Keratinocyte (primary cell): ENCODE data around the gene APC. TPM values are rescaled to one million over a fixed set of nuclear protein-coding genes. Genes with fewer than 3 reads are reported as not detected.

Experiments used
- DNase-seq: peaks from one replicate; pipeline ENCODE4 v3.0.0-alpha.2; 2011; ENCODE audit warnings: low read depth, missing footprints, low spot score
- FAIRE-seq: peaks from 2 replicates; lab custom pipeline; 2011; peaks lifted over from hg19 to GRCh38; lab: Jason Lieb, UNC
- H2AFZ ChIP-seq: 2 replicates; pipeline ENCODE4 v1.6.0; 2012; ENCODE audit warnings: low read length, control low read depth, inconsistent platforms; ENCODE audit not compliant: control insufficient read depth
- H3K27ac ChIP-seq: 2 replicates; pipeline ENCODE4 v1.5.1; 2011; ENCODE audit warnings: low read length; ENCODE audit not compliant: control insufficient read depth, insufficient read depth
- H3K27me3 ChIP-seq: 3 replicates; pipeline ENCODE4 v1.6.0; 2011; ENCODE audit warnings: low read length; ENCODE audit not compliant: control insufficient read depth, insufficient read depth; ENCODE audit errors: extremely low read depth
- H3K36me3 ChIP-seq, 2 experiments: 2 replicates in 1 of 2; 3 replicates in 1 of 2; pipeline ENCODE4 v1.5.1; 2011; ENCODE audit warnings: low read length in 2 of 2, mild to moderate bottlenecking in 1 of 2; ENCODE audit not compliant: control insufficient read depth in 2 of 2, insufficient read depth in 2 of 2; ENCODE audit errors: extremely low read depth in 1 of 2
- H3K4me1 ChIP-seq: 3 replicates; pipeline ENCODE4 v1.5.1; 2011; ENCODE audit warnings: low read length; ENCODE audit not compliant: control insufficient read depth, insufficient read depth; ENCODE audit errors: extremely low read depth
- H3K4me2 ChIP-seq: 3 replicates; pipeline ENCODE4 v1.6.0; 2011; ENCODE audit warnings: low read depth, low read length; ENCODE audit not compliant: control insufficient read depth, insufficient read depth; ENCODE audit errors: extremely low read depth
- H3K4me3 ChIP-seq, 3 experiments: fragments of 200-600 bp in 1 of 3; sonication (generic) in 1 of 3; 2 replicates in 2 of 3; 3 replicates in 1 of 3; pipeline ENCODE4 v1.5.1; 2011 to 2016; ENCODE audit warnings: low read length in 3 of 3, mild to moderate bottlenecking in 3 of 3, control low read depth in 2 of 3, inconsistent platforms in 1 of 3, low read depth in 1 of 3, mixed read lengths in 1 of 3, mixed run types in 1 of 3, moderate library complexity in 1 of 3; ENCODE audit not compliant: control insufficient read depth in 2 of 3, insufficient read depth in 2 of 3; ENCODE audit errors: extremely low read depth in 1 of 3
- H3K79me2 ChIP-seq: 2 replicates; pipeline ENCODE4 v1.6.0; 2012; ENCODE audit warnings: low read length; ENCODE audit not compliant: control insufficient read depth, insufficient read depth
- H3K9ac ChIP-seq: 3 replicates; pipeline ENCODE4 v1.6.0; 2011; ENCODE audit warnings: low read length; ENCODE audit not compliant: control insufficient read depth, insufficient read depth; ENCODE audit errors: extremely low read depth
- H3K9me1 ChIP-seq: 3 replicates; pipeline ENCODE4 v1.6.0; 2011; ENCODE audit warnings: low read length; ENCODE audit not compliant: control insufficient read depth, insufficient read depth; ENCODE audit errors: extremely low read depth
- H3K9me3 ChIP-seq: 2 replicates; pipeline ENCODE4 v1.5.1; 2012; ENCODE audit warnings: low read depth, low read length; ENCODE audit not compliant: control insufficient read depth
- H4K20me1 ChIP-seq: 3 replicates; pipeline ENCODE4 v1.6.0; 2011; ENCODE audit warnings: low read length; ENCODE audit not compliant: control insufficient read depth, insufficient read depth; ENCODE audit errors: extremely low read depth
- EZH2 ChIP-seq: IDR thresholded peaks from one replicate; pipeline ENCODE4 v1.6.1; 2012; ENCODE audit warnings: inconsistent platforms, mild to moderate bottlenecking, low read length, moderate library complexity
- dilution Hi-C: fragments of 300-500 bp; cut with MboI; formaldehyde crosslinking; loops from one replicate; pipeline ENCODE4 v1.7.0; 2020; ENCODE audit warnings: low sequenced_read_pairs; ENCODE audit not compliant: extremely low pct_ligation_motif_present
- polyA plus RNA-seq, 5 experiments: library from polyadenylated mRNA; depleted of rRNA in 3 of 5; stranded (reverse) in 3 of 5; stranded (forward) in 1 of 5; unstranded in 1 of 5; fragments of >200 nt; gene quantifications; 1 replicate in 1 of 5; 2 replicates in 3 of 5; 3 replicates in 1 of 5; pipeline versions ENCODE4 v1.2.1 to v1.2.3, GENCODE V29; 2011 to 2012; ENCODE audit warnings: missing spikeins in 2 of 5, low read depth in 1 of 5, low replicate concordance in 1 of 5
- TF ChIP-seq, protein P1 (sequence below), 3 experiments: IDR thresholded peaks in 1 of 3; conservative IDR thresholded peaks in 1 of 3; optimal IDR thresholded peaks in 1 of 3; 2 replicates in 2 of 3; 3 replicates in 1 of 3; pipeline versions ENCODE3 to v1.5.1; 2011; ENCODE audit warnings: low read length in 3 of 3, mild to moderate bottlenecking in 3 of 3, moderate library complexity in 2 of 3, control low read depth in 1 of 3, inconsistent platforms in 1 of 3; ENCODE audit not compliant: insufficient read depth in 2 of 3; ENCODE audit errors: extremely low read depth in 1 of 3

Gene APC
- polyA plus RNA-seq, 1 donor (not counting 4 experiments of a cell fraction or from before 2014, with no cell fraction given) = 16.5 TPM

GRCh38 chr5:112846556-112846955, 108.9 kb downstream of the APC start:
- Histone ChIP-seq H3K36me3 (no peaks in the 10 kb centered on the region), H2AFZ (no peak overlapping the region), H3K4me3 (no peak overlapping the region), H3K27me3 (no peaks in the 10 kb centered on the region), H3K9me1 (no peaks in the 10 kb centered on the region), H4K20me1 (no peaks in the 10 kb centered on the region), H3K27ac (no peak overlapping the region), H3K9me3 (no peaks in the 10 kb centered on the region), H3K9ac (no peak overlapping the region), H3K4me1 (no peaks in the 10 kb centered on the region), H3K4me2 (no peak overlapping the region), H3K79me2 (no peaks in the 10 kb centered on the region)
- FAIRE-seq (no peak), DNase-seq (no peak)
- no peak for TF ChIP-seq EZH2
- TF ChIP-seq, protein P1, sequence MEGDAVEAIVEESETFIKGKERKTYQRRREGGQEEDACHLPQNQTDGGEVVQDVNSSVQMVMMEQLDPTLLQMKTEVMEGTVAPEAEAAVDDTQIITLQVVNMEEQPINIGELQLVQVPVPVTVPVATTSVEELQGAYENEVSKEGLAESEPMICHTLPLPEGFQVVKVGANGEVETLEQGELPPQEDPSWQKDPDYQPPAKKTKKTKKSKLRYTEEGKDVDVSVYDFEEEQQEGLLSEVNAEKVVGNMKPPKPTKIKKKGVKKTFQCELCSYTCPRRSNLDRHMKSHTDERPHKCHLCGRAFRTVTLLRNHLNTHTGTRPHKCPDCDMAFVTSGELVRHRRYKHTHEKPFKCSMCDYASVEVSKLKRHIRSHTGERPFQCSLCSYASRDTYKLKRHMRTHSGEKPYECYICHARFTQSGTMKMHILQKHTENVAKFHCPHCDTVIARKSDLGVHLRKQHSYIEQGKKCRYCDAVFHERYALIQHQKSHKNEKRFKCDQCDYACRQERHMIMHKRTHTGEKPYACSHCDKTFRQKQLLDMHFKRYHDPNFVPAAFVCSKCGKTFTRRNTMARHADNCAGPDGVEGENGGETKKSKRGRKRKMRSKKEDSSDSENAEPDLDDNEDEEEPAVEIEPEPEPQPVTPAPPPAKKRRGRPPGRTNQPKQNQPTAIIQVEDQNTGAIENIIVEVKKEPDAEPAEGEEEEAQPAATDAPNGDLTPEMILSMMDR (optimal IDR thresholded peaks at IDR 0.05 in 1 of 3, IDR thresholded peaks at IDR 0.05 in 1 of 3, conservative IDR thresholded peaks at IDR 0.05 in 1 of 3; ENCODE audit: extremely low read depth in 1 of 3, insufficient read depth in 2 of 3, low read length in 3 of 3) = no peak
- dilution Hi-C loops = no loop called here

DNA sequence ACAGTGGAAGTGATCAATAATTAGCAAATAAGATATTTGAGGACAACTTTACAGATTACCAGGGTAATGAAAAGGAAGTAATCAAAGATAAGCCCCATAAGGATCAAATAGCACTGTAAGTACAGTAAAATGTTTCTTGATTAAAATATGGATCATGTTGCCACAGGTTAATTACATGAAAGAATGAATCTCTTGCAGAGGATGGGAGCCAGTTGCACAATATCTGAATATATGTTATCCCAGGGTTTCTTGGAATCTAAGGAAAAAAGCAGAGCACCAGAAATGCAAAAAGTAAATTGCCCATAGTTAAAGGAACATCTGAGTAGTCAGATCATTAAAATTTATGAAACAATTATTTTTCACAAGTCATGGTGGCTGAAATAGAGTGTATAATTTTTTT, 109.6 kb downstream of the APC start:
- H3K4me1 ChIP-seq = no peaks in the 10 kb centered on the region
- H3K9me3 ChIP-seq = no peaks in the 10 kb centered on the region
- H4K20me1 ChIP-seq = no peaks in the 10 kb centered on the region
- no peak for DNase-seq
- H3K9me1 ChIP-seq = no peaks in the 10 kb centered on the region
- no peaks in the 10 kb centered on the region for H3K79me2 ChIP-seq
- TF ChIP-seq, protein P1 (optimal IDR thresholded peaks at IDR 0.05 in 1 of 3, IDR thresholded peaks at IDR 0.05 in 1 of 3, conservative IDR thresholded peaks at IDR 0.05 in 1 of 3; ENCODE audit: extremely low read depth in 1 of 3, insufficient read depth in 2 of 3, low read length in 3 of 3) = no peak
- no peak for TF ChIP-seq EZH2
- H3K4me3 ChIP-seq = no peak overlapping the region
- no peak overlapping the region for H3K4me2 ChIP-seq
- FAIRE-seq = no peak
- no peak overlapping the region for H2AFZ ChIP-seq
- no peak overlapping the region for H3K27ac ChIP-seq
- dilution Hi-C loops = no loop called here
- no peaks in the 10 kb centered on the region for H3K36me3 ChIP-seq
- H3K9ac ChIP-seq = no peak overlapping the region
- no peaks in the 10 kb centered on the region for H3K27me3 ChIP-seq
